GM18868 (cell line): ENCODE measurements around the gene TP73.

Experiments used
- ATAC-seq: cut with Tn5 transposase; IDR thresholded peaks from one replicate; pipeline ENCODE4 v1.9.1; 2021; ENCODE audit warnings: mild to moderate bottlenecking, moderate library complexity; ENCODE audit not compliant: unreplicated experiment

TP73 gene

DNA sequence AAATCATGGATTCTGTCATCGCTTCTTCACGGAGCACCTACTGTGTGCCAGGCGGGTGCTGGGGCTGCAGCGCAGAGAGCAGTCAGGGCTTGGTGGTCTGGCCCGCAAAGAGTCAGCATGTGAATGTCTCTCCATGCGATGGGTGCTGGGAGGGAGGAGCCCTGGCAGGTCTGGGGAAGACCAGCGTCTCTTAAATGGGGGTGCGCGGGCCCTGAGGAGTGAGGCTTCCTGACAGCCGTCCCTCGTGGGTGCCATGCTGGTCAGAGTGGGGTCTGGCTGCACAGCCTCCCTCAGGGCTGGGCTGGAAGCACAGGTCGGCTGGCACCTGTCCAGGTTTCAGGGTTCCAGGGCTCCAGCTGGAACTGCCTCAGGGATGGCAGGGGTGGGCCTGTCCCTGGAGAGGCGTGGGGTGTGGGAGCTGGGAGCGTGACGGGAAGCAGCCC is 18.5 kb downstream of the TP73 start:
- no peak for ATAC-seq

DNA sequence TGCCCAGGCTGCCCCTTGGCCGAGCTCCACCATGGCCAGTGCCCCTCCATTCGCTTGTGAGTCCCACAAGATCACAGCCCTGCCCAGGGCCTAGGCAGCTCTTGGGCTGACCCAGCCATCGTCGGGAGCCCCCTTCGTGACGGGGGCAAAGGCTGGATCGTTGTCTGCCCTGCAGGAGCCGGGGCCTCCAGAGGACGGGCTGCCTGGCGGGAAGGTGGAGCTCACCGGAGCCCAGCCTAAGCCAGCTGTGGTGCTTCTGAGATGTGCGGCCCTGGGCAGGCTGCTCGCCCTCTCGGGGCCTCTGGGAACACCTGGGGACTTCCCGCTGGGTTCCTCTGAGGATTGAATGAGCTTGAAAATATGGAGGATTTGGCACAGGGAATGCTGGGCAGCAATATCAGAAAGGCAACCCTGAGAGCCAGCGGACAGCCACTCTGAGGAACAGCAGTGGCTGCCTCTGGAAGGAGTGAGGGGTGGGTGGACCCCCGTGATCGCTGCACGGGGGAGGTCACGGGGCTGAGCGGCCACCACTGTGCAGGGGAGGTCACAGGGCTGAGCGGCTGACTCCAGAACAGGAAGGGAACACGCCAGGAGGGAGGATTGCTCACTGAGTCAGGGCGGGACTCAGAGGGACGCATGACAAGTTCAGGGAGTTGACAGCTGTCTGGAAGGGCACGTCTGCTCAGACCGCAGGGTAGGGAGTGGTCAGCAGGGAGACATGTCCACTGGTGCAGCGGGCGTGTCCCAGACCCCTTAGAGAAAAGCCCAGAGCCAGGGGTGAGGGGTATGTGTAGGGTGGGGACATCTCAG is 19.3 kb downstream of the TP73 start:
- ATAC-seq = no peak

DNA sequence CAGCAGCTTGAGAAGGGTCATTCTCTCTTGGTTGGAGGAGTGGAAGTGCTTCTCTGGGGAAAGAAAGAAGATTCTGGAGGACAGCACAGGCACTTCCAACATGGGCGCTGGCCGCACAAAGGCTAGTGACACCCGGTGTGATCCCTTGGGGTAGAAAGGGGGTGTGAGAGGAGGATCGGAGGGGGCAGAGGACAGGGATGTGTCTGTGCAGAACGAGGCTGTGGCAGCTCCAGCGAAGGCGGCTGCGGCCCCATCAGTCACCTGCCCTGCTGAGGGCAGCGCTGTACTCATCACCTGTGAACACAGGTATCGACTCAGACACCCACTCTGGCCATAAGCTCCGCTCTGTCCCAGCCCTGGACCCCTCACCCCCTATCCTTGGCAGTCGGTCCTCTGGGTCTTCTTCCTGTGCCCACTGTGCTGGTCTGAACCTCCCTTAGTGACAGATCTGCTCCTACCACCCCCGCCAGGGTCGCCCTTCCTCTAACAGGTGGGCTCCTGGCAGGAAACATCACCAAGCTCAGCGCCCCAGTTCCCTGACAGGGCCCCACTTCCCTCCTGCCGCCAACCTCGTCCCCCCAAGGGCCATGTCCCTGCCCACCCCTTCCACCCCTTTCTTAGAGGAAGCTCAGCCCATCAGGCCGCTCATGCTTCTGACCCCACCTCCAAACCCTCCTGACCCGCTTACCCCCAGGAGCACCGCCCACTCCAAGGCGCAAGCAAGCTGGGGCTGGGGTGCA is 20.1 kb downstream of the TP73 start:
- ATAC-seq = no peak

DNA sequence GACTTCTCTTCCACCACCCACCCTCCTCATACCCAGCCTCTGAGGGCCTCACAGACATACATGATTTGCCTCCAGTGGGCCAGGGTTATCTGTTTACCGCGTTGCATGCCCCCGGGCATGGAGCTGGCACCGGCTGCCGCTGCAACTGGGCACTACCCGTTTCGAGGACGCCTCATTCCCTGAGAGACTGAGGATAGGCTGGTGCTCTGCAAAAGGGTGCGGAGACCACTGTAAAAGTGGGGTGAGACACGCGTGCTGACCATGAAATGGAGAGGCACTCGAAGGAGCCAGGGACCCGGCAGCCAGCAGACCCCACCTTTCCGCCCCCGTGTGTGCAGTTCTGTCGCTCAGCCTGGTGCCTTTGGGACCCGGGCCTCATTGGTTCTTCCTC is 20.6 kb downstream of the TP73 start:
- no peak for ATAC-seq

GRCh38 chr1:3673381-3674099 is 21.2 kb downstream of the TP73 start:
- no peak for ATAC-seq

- ATAC-seq = no peak
These were observed 22.1 kb downstream of the TP73 start for GRCh38 chr1:3674100-3675094.

DNA sequence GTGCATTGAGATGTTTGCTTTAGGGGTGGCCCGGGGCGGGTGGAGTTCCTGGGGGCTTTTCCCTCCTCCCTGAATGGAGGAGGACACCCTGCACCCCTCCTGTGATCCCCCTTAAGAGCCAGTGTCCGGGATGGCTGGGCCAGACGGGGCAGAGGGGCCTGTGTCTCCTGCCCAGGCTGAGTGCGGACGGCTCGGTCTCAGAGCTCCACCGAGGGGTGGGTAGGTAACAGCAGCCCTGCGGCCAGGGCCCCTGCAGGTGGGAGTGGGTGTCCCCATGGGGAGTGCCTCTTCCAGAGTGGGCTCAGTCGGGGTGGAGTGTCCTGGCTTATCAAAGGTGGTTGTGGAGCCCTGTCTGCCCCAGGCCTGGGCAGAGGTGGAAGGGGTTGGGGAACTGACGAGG is 23.1 kb downstream of the TP73 start:
- ATAC-seq = no peak

DNA sequence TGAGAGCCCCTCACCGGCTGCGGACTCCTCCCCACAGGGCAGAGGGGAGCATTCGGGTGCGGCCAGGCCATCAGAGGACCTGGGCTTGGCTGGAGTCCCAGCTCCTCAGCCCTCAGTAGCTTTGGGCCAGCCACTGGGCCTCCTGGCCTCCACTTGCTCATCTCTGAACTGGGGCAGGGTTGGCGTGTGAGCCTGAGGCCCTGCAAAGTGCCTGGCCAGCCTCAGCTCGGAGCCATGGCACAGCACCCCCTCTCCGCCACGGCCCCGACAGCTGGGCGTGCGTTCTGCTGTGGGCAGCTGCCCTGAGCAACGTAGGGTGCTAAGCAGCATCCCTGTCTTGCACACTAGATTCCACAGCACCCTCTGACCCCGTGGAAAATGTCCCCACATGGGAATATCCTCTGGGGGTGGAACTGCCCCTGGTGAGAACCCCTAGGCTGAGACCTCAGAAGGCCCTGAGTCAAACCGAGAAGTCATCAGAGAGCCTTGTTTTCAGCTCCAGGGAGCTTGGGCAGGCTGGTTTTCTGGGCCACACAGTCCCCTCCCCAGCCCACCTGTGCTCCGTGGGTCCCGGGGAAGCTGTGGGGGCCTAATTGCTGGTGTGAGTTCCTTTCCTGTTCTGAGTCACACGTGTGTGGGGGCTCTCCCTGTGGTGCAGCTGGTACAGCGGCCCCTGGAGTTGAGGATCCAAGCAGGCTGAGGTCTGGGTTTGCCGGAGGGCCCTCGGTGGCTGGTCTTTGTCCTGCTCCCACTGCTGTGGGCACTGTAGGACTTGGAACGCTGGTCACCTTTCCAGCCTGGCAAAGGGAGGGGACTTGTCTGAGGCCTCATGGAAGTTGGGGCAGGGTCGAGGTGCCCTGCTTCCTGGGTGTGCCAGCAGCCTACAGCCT is 24.5 kb downstream of the TP73 start:
- ATAC-seq = peak; percentile 65

GRCh38 chr1:3677484-3677883 is 25.2 kb downstream of the TP73 start:
- ATAC-seq = no peak

DNA sequence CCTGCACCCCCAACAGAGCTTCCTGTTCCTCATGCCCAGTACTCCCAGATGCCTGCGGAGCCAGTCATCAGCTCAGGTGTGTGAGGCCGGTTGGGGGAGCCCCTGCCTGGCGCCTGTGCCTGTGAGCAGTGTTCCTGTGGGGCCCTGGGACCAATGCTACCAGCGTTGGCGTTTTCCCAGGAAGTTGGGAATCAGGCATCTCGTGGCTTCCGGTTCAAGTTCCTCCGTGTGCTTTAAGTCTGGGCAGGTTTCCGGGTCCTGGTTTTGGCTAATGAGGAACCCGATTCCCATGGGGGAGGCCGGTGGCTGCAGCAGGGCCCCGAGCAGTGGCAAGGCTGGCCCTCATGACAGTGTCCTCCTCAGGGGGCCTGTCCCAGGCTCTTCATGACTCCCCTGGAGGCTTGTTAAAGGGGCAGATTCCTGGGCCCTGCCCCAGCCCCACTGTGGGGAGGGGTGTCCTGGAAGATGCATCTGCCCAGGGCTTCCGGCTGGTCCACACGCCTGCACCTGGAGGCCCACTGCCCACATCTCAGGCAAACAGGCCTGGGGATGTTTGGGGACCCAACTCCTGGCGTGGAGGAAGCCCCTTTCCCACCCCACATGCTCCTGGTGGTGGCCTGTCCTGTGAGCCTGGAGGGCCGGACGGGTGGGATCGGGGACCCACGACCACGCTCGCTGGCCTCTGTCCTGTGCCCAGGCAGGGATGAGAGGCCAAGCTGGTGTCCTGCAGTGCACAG is 26.2 kb downstream of the TP73 start:
- no peak for ATAC-seq

DNA sequence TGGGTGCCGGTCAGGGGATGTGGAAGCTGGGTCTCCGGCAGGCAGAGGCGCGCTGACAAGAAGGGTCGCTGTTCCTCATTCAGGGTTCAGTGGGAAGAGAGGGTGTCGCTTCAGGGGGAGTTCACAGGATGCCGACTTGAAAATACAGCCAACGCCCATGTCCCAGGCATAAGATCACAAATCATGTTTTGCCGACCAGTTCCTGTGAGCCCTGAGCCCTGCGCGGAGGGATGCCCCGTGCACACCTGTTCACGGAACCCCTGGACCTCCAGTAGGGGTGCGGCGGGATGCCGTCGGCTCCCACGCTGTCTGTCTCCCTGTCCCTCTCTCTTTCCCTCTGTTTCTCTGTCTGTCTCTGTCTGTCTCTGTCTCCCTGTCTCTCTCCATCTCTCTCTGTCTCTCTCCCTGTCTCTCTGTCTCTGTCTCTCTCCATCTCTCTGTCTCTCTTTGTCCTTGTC is 26.8 kb downstream of the TP73 start:
- ATAC-seq = no peak

- ATAC-seq = no peak
These were observed 27.6 kb downstream of the TP73 start for GRCh38 chr1:3679799-3680453.

DNA sequence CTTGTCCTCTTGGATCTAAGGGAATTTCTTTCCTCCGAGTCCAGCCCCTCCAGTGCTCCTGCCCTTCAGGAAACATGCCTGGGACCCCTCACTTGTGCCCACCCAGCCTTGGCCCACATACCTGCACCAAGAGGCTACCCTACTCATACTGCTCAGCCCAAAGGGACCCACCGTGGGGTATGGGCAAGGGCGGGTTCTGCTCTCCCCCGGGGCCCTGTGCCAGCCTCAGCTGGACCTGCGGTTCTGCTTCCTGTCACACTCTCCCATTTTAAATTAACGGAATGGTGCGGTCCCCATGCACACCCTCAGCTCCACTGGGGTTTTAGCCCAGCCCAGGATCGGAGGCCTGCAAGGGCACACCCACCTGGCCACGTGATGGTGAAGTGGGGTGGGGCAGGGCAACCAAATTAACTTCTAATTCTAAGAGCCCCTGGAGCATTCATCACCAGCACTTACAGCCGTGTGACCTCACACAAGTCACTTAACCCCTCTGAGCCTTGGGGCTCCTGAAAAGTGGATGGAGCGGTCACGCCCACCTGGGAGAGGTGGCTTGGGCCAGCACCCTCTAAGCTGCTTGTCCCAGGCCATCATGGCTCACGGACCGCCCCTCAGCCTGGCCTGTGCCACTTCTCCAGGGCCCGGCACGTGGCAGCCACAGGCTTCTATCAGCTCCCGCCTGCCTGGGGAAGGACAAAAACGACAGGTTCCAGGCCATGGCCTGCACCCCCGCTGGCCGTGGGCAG is 28.3 kb downstream of the TP73 start:
- no peak for ATAC-seq

GRCh38 chr1:3681231-3681897 is 29.0 kb downstream of the TP73 start:
- no peak for ATAC-seq

GRCh38 chr1:3681898-3682806 is 29.8 kb downstream of the TP73 start:
- no peak for ATAC-seq

GRCh38 chr1:3683197-3683596 is 30.9 kb downstream of the TP73 start:
- no peak for ATAC-seq
